A549 (cell line): Measurements from ENCODE around the gene UBTD2. TPM values are rescaled to one million over a fixed set of nuclear protein-coding genes. Genes with fewer than 3 reads are reported as not detected.

Experiments used
- ATAC-seq, 2 experiments: fragments of 200-7000 bp in 1 of 2; fragments of >200 bp in 1 of 2; cut with Nextera tagmentation in 1 of 2; cut with Tn5 transposase in 1 of 2; 3 replicates each; pipeline versions ENCODE4 v1.8.0 to v1.9.1; 2018 to 2020; ENCODE audit warnings: mild to moderate bottlenecking in 1 of 2, moderate library complexity in 1 of 2
- CTCF ChIA-PET: fragments of 300-600 bp; sonication (Branson Sonifier 250); formaldehyde crosslinking; extraction: SDS; loops from one replicate; lab custom pipeline; 2021; ENCODE audit warnings: antibody characterized with exemption, inconsistent platforms; lab: Yijun Ruan, JAX
- POLR2A ChIA-PET: fragments of 350-600 bp; formaldehyde crosslinking; extraction: SDS; loops from one replicate; lab custom pipeline; 2021; ENCODE audit warnings: antibody characterized with exemption, inconsistent platforms; lab: Yijun Ruan, JAX
- DNase-seq, 2 experiments: peaks; one replicate each; pipeline versions ENCODE4 v3.0.0 to v3.0.0-alpha.2; 2011 to 2016; ENCODE audit warnings: low read depth in 1 of 2, low spot score in 1 of 2
- FAIRE-seq: peaks from 2 replicates; lab custom pipeline; 2011; peaks lifted over from hg19 to GRCh38; lab: Jason Lieb, UNC
- H3K27ac ChIP-seq, 2 experiments: fragments of >200 bp; sonication (Bioruptor Twin); formaldehyde crosslinking; 3 replicates each; pipeline ENCODE4 v1.5.1; 2016 to 2017
- H3K4me1 ChIP-seq: fragments of >200 bp; sonication (Bioruptor Twin); formaldehyde crosslinking; 3 replicates; pipeline ENCODE4 v1.6.1; 2016
- H3K4me2 ChIP-seq: fragments of >200 bp; sonication (Bioruptor Twin); formaldehyde crosslinking; 3 replicates; pipeline ENCODE4 v1.6.1; 2016
- H3K4me3 ChIP-seq: fragments of >200 bp; sonication (Bioruptor Twin); formaldehyde crosslinking; 3 replicates; pipeline ENCODE4 v1.5.1; 2016
- H3K9me3 ChIP-seq: fragments of >200 bp; sonication (Bioruptor Twin); formaldehyde crosslinking; 3 replicates; pipeline ENCODE4 v1.6.1; 2016
- BHLHE40 ChIP-seq: IDR thresholded peaks from 2 replicates; pipeline ENCODE4 v1.6.1; 2012; ENCODE audit warnings: low read depth, low read length, inconsistent platforms
- CBX8 ChIP-seq: fragments of 200-600 bp; sonication (generic); IDR thresholded peaks from 2 replicates; pipeline ENCODE4 v1.6.1; 2016
- CEBPB ChIP-seq, 2 experiments: fragments of >200 bp in 1 of 2; sonication (Bioruptor Twin) in 1 of 2; formaldehyde crosslinking in 1 of 2; IDR thresholded peaks; 2 replicates each; pipeline ENCODE4 v1.6.1; 2012 to 2016
- CHD2 ChIP-seq: fragments of 150-350 bp; IDR thresholded peaks from 2 replicates; pipeline ENCODE4 v1.6.1; 2014; ENCODE audit warnings: low read length; ENCODE audit not compliant: partially characterized antibody
- EHF ChIP-seq: fragments of 250-450 bp; sonication (Bioruptor Pico); IDR thresholded peaks from 2 replicates; pipeline ENCODE4 v1.5.0; 2020; ENCODE audit warnings: mild to moderate bottlenecking
- EHMT2 ChIP-seq: fragments of 200-600 bp; sonication (generic); IDR thresholded peaks from 2 replicates; pipeline ENCODE4 v1.6.1; 2016; ENCODE audit warnings: antibody characterized with exemption, low read depth, mild to moderate bottlenecking, moderate library complexity
- ESRRA ChIP-seq: fragments of 150-350 bp; IDR thresholded peaks from 2 replicates; pipeline ENCODE4 v1.6.1; 2014; ENCODE audit warnings: mild to moderate bottlenecking, low read length, borderline replicate concordance
- FOSB ChIP-seq: fragments of 250-450 bp; sonication (Bioruptor Pico); IDR thresholded peaks from 2 replicates; pipeline ENCODE4 v1.5.0; 2020; ENCODE audit warnings: mild to moderate bottlenecking, moderate library complexity
- HOXB13 ChIP-seq: fragments of 250-450 bp; sonication (Bioruptor Pico); IDR thresholded peaks from 2 replicates; pipeline ENCODE4 v1.5.0; 2020; ENCODE audit warnings: low read depth, mild to moderate bottlenecking, moderate library complexity
- HOXB5 ChIP-seq: fragments of 250-450 bp; sonication (Bioruptor Pico); IDR thresholded peaks from 2 replicates; pipeline ENCODE4 v1.5.0; 2020; ENCODE audit warnings: mild to moderate bottlenecking, moderate library complexity
- KDM1A ChIP-seq: fragments of 200-600 bp; sonication (generic); IDR thresholded peaks from 2 replicates; pipeline ENCODE4 v1.6.1; 2016; ENCODE audit warnings: low read depth, mild to moderate bottlenecking
- NPAS2 ChIP-seq: fragments of 250-450 bp; sonication (Bioruptor Pico); IDR thresholded peaks from 2 replicates; pipeline ENCODE4 v1.8.0; 2022; ENCODE audit warnings: mild to moderate bottlenecking, moderate library complexity, borderline replicate concordance
- PHF8 ChIP-seq: fragments of 200-600 bp; sonication (generic); IDR thresholded peaks from 2 replicates; pipeline ENCODE4 v1.6.1; 2016; ENCODE audit warnings: low read depth, mild to moderate bottlenecking, antibody characterized with exemption, moderate library complexity, borderline replicate concordance
- POLR2A ChIP-seq: IDR thresholded peaks from 2 replicates; pipeline ENCODE4 v1.6.1; 2012; ENCODE audit warnings: mild to moderate bottlenecking, low read length
- POLR2AphosphoS2 ChIP-seq: conservative IDR thresholded peaks from 2 replicates; pipeline ENCODE4 v1.6.1; 2012; ENCODE audit warnings: low read length, improper control_type of control experiment, inconsistent platforms
- RAD21 ChIP-seq, 2 experiments: fragments of >200 bp in 1 of 2; sonication (Bioruptor Twin) in 1 of 2; formaldehyde crosslinking in 1 of 2; IDR thresholded peaks in 1 of 2; conservative IDR thresholded peaks in 1 of 2; 2 replicates in 1 of 2; 3 replicates in 1 of 2; pipeline ENCODE4 v1.6.1; 2012 to 2018; ENCODE audit warnings: inconsistent platforms in 1 of 2
- RARB ChIP-seq: fragments of 250-450 bp; sonication (Bioruptor Pico); IDR thresholded peaks from 2 replicates; pipeline ENCODE4 v1.8.0; 2021; ENCODE audit warnings: mild to moderate bottlenecking, moderate library complexity
- RCOR1 ChIP-seq: fragments of 150-350 bp; IDR thresholded peaks from 2 replicates; pipeline ENCODE4 v1.6.1; 2014; ENCODE audit warnings: antibody characterized with exemption, low read length, low read depth
- RFX5 ChIP-seq: fragments of 450-650 bp; IDR thresholded peaks from 2 replicates; pipeline ENCODE4 v1.7.1; 2014; ENCODE audit warnings: antibody characterized with exemption, mild to moderate bottlenecking, moderate library complexity
- RNF2 ChIP-seq: fragments of 200-600 bp; sonication (generic); IDR thresholded peaks from 2 replicates; pipeline ENCODE4 v1.6.1; 2016; ENCODE audit warnings: low read depth, mild to moderate bottlenecking, antibody characterized with exemption, moderate library complexity, borderline replicate concordance
- TFCP2L1 ChIP-seq: fragments of 250-450 bp; sonication (Bioruptor Pico); IDR thresholded peaks from 2 replicates; pipeline ENCODE4 v1.5.0; 2021; ENCODE audit warnings: mild to moderate bottlenecking
- TP53 ChIP-seq: fragments of 250-450 bp; sonication (Bioruptor Pico); IDR thresholded peaks from 2 replicates; pipeline ENCODE4 v1.5.0; 2021; ENCODE audit warnings: mild to moderate bottlenecking, moderate library complexity
- ZFP36 ChIP-seq: fragments of 450-650 bp; IDR thresholded peaks from 2 replicates; pipeline ENCODE4 v1.6.1; 2014; ENCODE audit warnings: borderline replicate concordance; ENCODE audit not compliant: partially characterized antibody
- ZNF302 ChIP-seq: fragments of 250-450 bp; sonication (Bioruptor Pico); IDR thresholded peaks from 2 replicates; pipeline ENCODE4 v1.9.0; 2021; ENCODE audit warnings: inconsistent platforms, mild to moderate bottlenecking, moderate library complexity
- ZSCAN20 ChIP-seq: fragments of 250-450 bp; sonication (Bioruptor Pico); IDR thresholded peaks from 2 replicates; pipeline ENCODE4 v1.8.0; 2022; ENCODE audit warnings: mild to moderate bottlenecking, moderate library complexity
- WGBS: methylation state at CpG from one replicate; pipeline ENCODE4 v1.1.6; 2017; ENCODE audit errors: missing lambda C conversion rate; 5-methylcytosine and 5-hydroxymethylcytosine counted together
- polyA plus RNA-seq, 4 experiments: library from polyadenylated mRNA; depleted of rRNA in 3 of 4; stranded (reverse); fragments of >200 nt; fragmentation: RNase III in 1 of 4; extraction: RNeasy Plus Mini Kit Qiagen cat#74134 plus additional on column Dnase treatment in 1 of 4; gene quantifications; 2 replicates in 3 of 4; 3 replicates in 1 of 4; pipeline ENCODE4 v1.2.3, GENCODE V29; 2011 to 2017
- TF ChIP-seq, protein P1 (sequence below): IDR thresholded peaks from 2 replicates; pipeline ENCODE4 v1.6.1; 2012
- TF ChIP-seq, protein P2 (sequence below): IDR thresholded peaks from 2 replicates; pipeline ENCODE4 v1.6.1; 2012

The UBTD2 gene
- polyA plus RNA-seq, 2 of the 4 experiments (the other 2 are of a cell fraction), result 16.4 to 20.9 TPM

DNA sequence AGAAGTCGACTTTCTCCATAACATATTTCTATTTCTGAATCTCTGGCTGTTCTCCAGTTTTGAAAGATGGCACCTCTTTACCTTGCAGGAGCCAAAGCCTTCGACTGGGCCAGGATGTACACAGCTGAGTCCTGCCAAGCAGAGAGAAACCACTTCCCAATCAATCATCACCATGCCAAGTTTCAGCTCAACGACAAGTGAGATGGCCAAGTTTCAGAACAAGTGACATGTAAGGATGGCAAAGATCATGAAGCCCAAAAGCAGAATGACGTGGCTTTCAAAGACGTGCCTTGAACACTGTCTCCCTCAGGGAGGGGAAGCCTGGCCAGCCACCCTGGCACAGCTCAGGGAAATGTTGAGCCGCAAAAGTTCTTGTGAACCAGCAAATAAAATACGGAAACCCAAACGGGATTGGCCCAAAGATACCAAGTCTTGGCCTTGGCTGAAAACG is 113.3 kb downstream of the UBTD2 start:
- H3K4me3 ChIP-seq, result no peak overlapping the region
- TF ChIP-seq HOXB5 (CRISPR knock-in tag) (no peak), ZNF302 (CRISPR knock-in tag) (no peak), FOSB (CRISPR knock-in tag) (no peak), RFX5 (no peak), PHF8 (no peak), ZFP36 (no peak), CEBPB (IDR thresholded peaks at IDR 0.05) (no peak), TFCP2L1 (CRISPR knock-in tag) (no peak), ESRRA (no peak), HOXB13 (CRISPR knock-in tag) (no peak), RARB (CRISPR knock-in tag) (no peak), KDM1A (no peak), CBX8 (no peak), POLR2AphosphoS2 (no peak), RNF2 (no peak), RAD21 (conservative IDR thresholded peaks at IDR 0.05 in 1 of 2, IDR thresholded peaks at IDR 0.05 in 1 of 2) (no peak), NPAS2 (CRISPR knock-in tag) (no peak)
- TF ChIP-seq, protein P1, sequence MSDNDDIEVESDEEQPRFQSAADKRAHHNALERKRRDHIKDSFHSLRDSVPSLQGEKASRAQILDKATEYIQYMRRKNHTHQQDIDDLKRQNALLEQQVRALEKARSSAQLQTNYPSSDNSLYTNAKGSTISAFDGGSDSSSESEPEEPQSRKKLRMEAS, result no peak
- TF ChIP-seq, protein P2, sequence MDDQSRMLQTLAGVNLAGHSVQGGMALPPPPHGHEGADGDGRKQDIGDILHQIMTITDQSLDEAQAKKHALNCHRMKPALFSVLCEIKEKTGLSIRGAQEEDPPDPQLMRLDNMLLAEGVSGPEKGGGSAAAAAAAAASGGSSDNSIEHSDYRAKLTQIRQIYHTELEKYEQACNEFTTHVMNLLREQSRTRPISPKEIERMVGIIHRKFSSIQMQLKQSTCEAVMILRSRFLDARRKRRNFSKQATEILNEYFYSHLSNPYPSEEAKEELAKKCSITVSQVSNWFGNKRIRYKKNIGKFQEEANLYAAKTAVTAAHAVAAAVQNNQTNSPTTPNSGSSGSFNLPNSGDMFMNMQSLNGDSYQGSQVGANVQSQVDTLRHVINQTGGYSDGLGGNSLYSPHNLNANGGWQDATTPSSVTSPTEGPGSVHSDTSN, result no peak
- TF ChIP-seq, all 56 proteins: peak for 0
- Histone ChIP-seq H3K9me3 (no peaks in the 10 kb centered on the region), H3K4me2 (no peak overlapping the region), H3K27ac (no peak overlapping the region), H3K4me1 (no peaks in the 10 kb centered on the region)
- FAIRE-seq, result no peak
- no peak for ATAC-seq
- no peak for DNase-seq
- 79% methylated on average over 9 of the region's 9 CpGs for WGBS
- ChIA-PET CTCF (no interaction called here), POLR2A (no interaction called here)

DNA sequence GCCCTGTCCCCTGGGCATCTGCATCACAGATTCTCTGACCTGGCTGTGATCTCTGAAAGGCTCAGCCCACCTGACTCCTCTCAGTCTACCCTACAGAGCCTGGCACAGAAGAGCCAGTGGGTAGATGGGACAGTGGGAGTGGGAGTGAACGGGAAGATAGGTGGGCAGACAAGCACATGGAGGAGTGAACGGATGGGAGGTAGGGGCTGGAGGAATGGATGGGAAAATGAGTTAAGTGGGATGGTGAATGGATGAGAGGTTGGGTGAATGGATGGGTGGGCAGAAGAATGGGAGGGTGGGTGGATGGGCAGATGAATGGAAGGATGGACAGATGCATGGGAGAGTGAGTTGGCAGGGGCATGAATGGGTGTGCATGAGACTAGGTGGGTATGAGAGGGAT is 114.3 kb downstream of the UBTD2 start:
- Histone ChIP-seq H3K4me2 (no peak overlapping the region), H3K9me3 (no peaks in the 10 kb centered on the region), H3K4me1 (no peaks in the 10 kb centered on the region), H3K4me3 (no peak overlapping the region)
- ATAC-seq (no peak), FAIRE-seq (no peak)
- POLR2A ChIA-PET, result no interaction called here
- TF ChIP-seq POLR2A, result no peak
- TF ChIP-seq CHD2, result no peak
- no peak for TF ChIP-seq EHMT2
- TF ChIP-seq, protein P1, result no peak
- TF ChIP-seq EHF (CRISPR knock-in tag), result no peak
- TF ChIP-seq, protein P2, result no peak
- TF ChIP-seq RCOR1, result no peak
- TF ChIP-seq ZSCAN20 (CRISPR knock-in tag), result no peak
- no peak for TF ChIP-seq BHLHE40
- no peak for TF ChIP-seq TP53
- TF ChIP-seq RNF2, result no peak
- no peak for TF ChIP-seq PHF8
- no peak for TF ChIP-seq RFX5
- TF ChIP-seq, all 56 proteins: peak for 0
- CTCF ChIA-PET, result no interaction called here
- no peak overlapping the region for H3K27ac ChIP-seq
- no peak for DNase-seq
- 97% methylated on average over 2 of the region's 2 CpGs for WGBS
